A549 (cell line): ENCODE results near the gene DPP7. TPM values are rescaled to one million over a fixed set of nuclear protein-coding genes. Genes with fewer than 3 reads are reported as not detected.
"Not testable (repeated sequence)": the region's sequence is repeated elsewhere in the genome, so short reads cannot be mapped to it uniquely, and the experiment has no call there.

ENCODE experiments used
- ATAC-seq, 2 experiments: fragments of 200-7000 bp in 1 of 2; fragments of >200 bp in 1 of 2; cut with Nextera tagmentation in 1 of 2; cut with Tn5 transposase in 1 of 2; 3 replicates each; pipeline versions ENCODE4 v1.8.0 to v1.9.1; 2018 to 2020; ENCODE audit warnings: mild to moderate bottlenecking in 1 of 2, moderate library complexity in 1 of 2
- CTCF ChIA-PET: fragments of 300-600 bp; sonication (Branson Sonifier 250); formaldehyde crosslinking; extraction: SDS; loops from one replicate; lab custom pipeline; 2021; ENCODE audit warnings: antibody characterized with exemption, inconsistent platforms; lab: Yijun Ruan, JAX
- POLR2A ChIA-PET: fragments of 350-600 bp; formaldehyde crosslinking; extraction: SDS; loops from one replicate; lab custom pipeline; 2021; ENCODE audit warnings: antibody characterized with exemption, inconsistent platforms; lab: Yijun Ruan, JAX
- DNase-seq, 2 experiments: peaks; one replicate each; pipeline versions ENCODE4 v3.0.0 to v3.0.0-alpha.2; 2011 to 2016; ENCODE audit warnings: low read depth in 1 of 2, low spot score in 1 of 2
- FAIRE-seq: peaks from 2 replicates; lab custom pipeline; 2011; peaks lifted over from hg19 to GRCh38; lab: Jason Lieb, UNC
- H3K27ac ChIP-seq, 2 experiments: fragments of >200 bp; sonication (Bioruptor Twin); formaldehyde crosslinking; 3 replicates each; pipeline ENCODE4 v1.5.1; 2016 to 2017
- H3K4me1 ChIP-seq: fragments of >200 bp; sonication (Bioruptor Twin); formaldehyde crosslinking; 3 replicates; pipeline ENCODE4 v1.6.1; 2016
- H3K4me2 ChIP-seq: fragments of >200 bp; sonication (Bioruptor Twin); formaldehyde crosslinking; 3 replicates; pipeline ENCODE4 v1.6.1; 2016
- H3K4me3 ChIP-seq: fragments of >200 bp; sonication (Bioruptor Twin); formaldehyde crosslinking; 3 replicates; pipeline ENCODE4 v1.5.1; 2016
- H3K9me3 ChIP-seq: fragments of >200 bp; sonication (Bioruptor Twin); formaldehyde crosslinking; 3 replicates; pipeline ENCODE4 v1.6.1; 2016
- CHD4 ChIP-seq: fragments of 200-600 bp; sonication (generic); IDR thresholded peaks from 2 replicates; pipeline ENCODE4 v1.6.1; 2016; ENCODE audit warnings: antibody characterized with exemption, mild to moderate bottlenecking, borderline replicate concordance
- EHMT2 ChIP-seq: fragments of 200-600 bp; sonication (generic); IDR thresholded peaks from 2 replicates; pipeline ENCODE4 v1.6.1; 2016; ENCODE audit warnings: antibody characterized with exemption, low read depth, mild to moderate bottlenecking, moderate library complexity
- KDM1A ChIP-seq: fragments of 200-600 bp; sonication (generic); IDR thresholded peaks from 2 replicates; pipeline ENCODE4 v1.6.1; 2016; ENCODE audit warnings: low read depth, mild to moderate bottlenecking
- RCOR1 ChIP-seq: fragments of 150-350 bp; IDR thresholded peaks from 2 replicates; pipeline ENCODE4 v1.6.1; 2014; ENCODE audit warnings: antibody characterized with exemption, low read length, low read depth
- SREBF2 ChIP-seq: fragments of 450-650 bp; IDR thresholded peaks from 2 replicates; pipeline ENCODE4 v1.6.1; 2014; ENCODE audit warnings: mild to moderate bottlenecking, moderate library complexity
- WGBS: methylation state at CpG from one replicate; pipeline ENCODE4 v1.1.6; 2017; ENCODE audit errors: missing lambda C conversion rate; 5-methylcytosine and 5-hydroxymethylcytosine counted together
- polyA plus RNA-seq, 4 experiments: library from polyadenylated mRNA; depleted of rRNA in 3 of 4; stranded (reverse); fragments of >200 nt; fragmentation: RNase III in 1 of 4; extraction: RNeasy Plus Mini Kit Qiagen cat#74134 plus additional on column Dnase treatment in 1 of 4; gene quantifications; 2 replicates in 3 of 4; 3 replicates in 1 of 4; pipeline ENCODE4 v1.2.3, GENCODE V29; 2011 to 2017
- small RNA-seq, 6 experiments: library from RNA; depleted of rRNA; stranded (forward); fragments of <200 nt; gene quantifications; one replicate each; pipeline ENCODE3, GENCODE V24; 2012

The DPP7 gene
- polyA plus RNA-seq, 2 of the 4 experiments (the other 2 are of a cell fraction): 27.6 to 71.8 TPM

- POLR2A ChIA-PET, ATAC-seq: not testable (repeated sequence)
These were observed 51.7 kb downstream of the DPP7 start for GRCh38 chr9:137062798-137063197.

GRCh38 chr9:137062384-137062783 is 52.1 kb downstream of the DPP7 start:
- TF ChIP-seq RCOR1: no peak
- TF ChIP-seq EHMT2: no peak
- TF ChIP-seq CHD4: no peak
- TF ChIP-seq SREBF2: no peak
- TF ChIP-seq KDM1A: no peak
- H3K4me3 ChIP-seq: no peak overlapping the region
- DNase-seq (no peak), ATAC-seq (no peak), FAIRE-seq (no peak)
- no peaks in the 10 kb centered on the region for H3K9me3 ChIP-seq
- POLR2A ChIA-PET: no interaction called here
- no peak overlapping the region for H3K27ac ChIP-seq
- WGBS: 83% methylated on average over 15 of the region's 15 CpGs
- H3K4me1 ChIP-seq: peaks cover 13% of the 10 kb centered on the region
- CTCF ChIA-PET: interaction anchor here (1.7 to 19.2 kb wide), 5 partner anchors 9 to 66 kb away, joined by 3 to 656 read pairs (median 207); partner anchors contain the start of genes ABCA2, ENTPD2, FUT7 and MAN1B1
- H3K4me2 ChIP-seq: no peak overlapping the region

More at GRCh38 chr9:137062798-137063197, 51.7 kb downstream of the DPP7 start:
- H3K4me1 ChIP-seq, H3K9me3 ChIP-seq, H3K27ac ChIP-seq, H3K4me2 ChIP-seq, DNase-seq, H3K4me3 ChIP-seq, FAIRE-seq: not testable (repeated sequence)
- CTCF ChIA-PET: interaction anchor here (1.7 to 19.2 kb wide), 6 partner anchors 9 to 66 kb away, joined by 3 to 656 read pairs (median 207); partner anchors contain the start of genes ABCA2, ENTPD2, FUT7 and MAN1B1
- 82% methylated on average over 4 of the region's 9 CpGs for whole genome bisulfite sequencing

Small RNAs within 50 kb of the gene (small RNA-seq; reads per million reads assigned to genes)
- gene RF00153: 0 reads per million in 6 experiments

Other genes with a start within 250 kb of the DPP7 start
Only the 30 nearest of the 33 such genes appear.
- 37.3 and 37.5 TPM in 2 replicates for gene FBXW5, start 170.0 kb downstream of the DPP7 start, polyA plus RNA-seq (2011; rRNA removed)
- gene FBXW5, start 170.0 kb downstream of the DPP7 start, polyA plus RNA-seq (2017; fragmentation: RNase III; extraction: RNeasy Plus Mini Kit Qiagen cat#74134 plus additional on column Dnase treatment): 59.3 to 61.4 TPM (median 59.5 TPM) in 3 replicates
- 0.41 and 0.45 TPM in 2 replicates for gene C8G, start 169.5 kb downstream of the DPP7 start, polyA plus RNA-seq (2011; rRNA removed)
- 1.1 to 1.3 TPM (median 1.1 TPM) in 3 replicates for gene C8G, start 169.5 kb downstream of the DPP7 start, polyA plus RNA-seq (2017; fragmentation: RNase III; extraction: RNeasy Plus Mini Kit Qiagen cat#74134 plus additional on column Dnase treatment)
- 0.74 and 1.8 TPM in 2 replicates for gene LCN12, start 162.5 kb downstream of the DPP7 start, polyA plus RNA-seq (2011; rRNA removed)
- 2.8 to 3.6 TPM (median 3.0 TPM) in 3 replicates for gene LCN12, start 162.5 kb downstream of the DPP7 start, polyA plus RNA-seq (2017; fragmentation: RNase III; extraction: RNeasy Plus Mini Kit Qiagen cat#74134 plus additional on column Dnase treatment)
- 0.31 and 0.33 TPM in 2 replicates for gene PTGDS, start 137.2 kb downstream of the DPP7 start, polyA plus RNA-seq (2011; rRNA removed)
- gene PTGDS, start 137.2 kb downstream of the DPP7 start, polyA plus RNA-seq (2017; fragmentation: RNase III; extraction: RNeasy Plus Mini Kit Qiagen cat#74134 plus additional on column Dnase treatment): 0.18 to 0.34 TPM (median 0.26 TPM) in 3 replicates
- gene LCNL1, start 131.7 kb downstream of the DPP7 start, polyA plus RNA-seq (2011; rRNA removed): 0.04 and 0.19 TPM in 2 replicates
- 0.05 to 0.08 TPM (median 0.08 TPM) in 3 replicates for gene LCNL1, start 131.7 kb downstream of the DPP7 start, polyA plus RNA-seq (2017; fragmentation: RNase III; extraction: RNeasy Plus Mini Kit Qiagen cat#74134 plus additional on column Dnase treatment)
- 12.6 and 15.6 TPM in 2 replicates for gene PAXX, start 122.3 kb downstream of the DPP7 start, polyA plus RNA-seq (2011; rRNA removed)
- 50.7 to 57.0 TPM (median 53.2 TPM) in 3 replicates for gene PAXX, start 122.3 kb downstream of the DPP7 start, polyA plus RNA-seq (2017; fragmentation: RNase III; extraction: RNeasy Plus Mini Kit Qiagen cat#74134 plus additional on column Dnase treatment)
- 0.33 and 0.61 TPM in 2 replicates for gene CLIC3, start 118.2 kb downstream of the DPP7 start, polyA plus RNA-seq (2011; rRNA removed)
- gene CLIC3, start 118.2 kb downstream of the DPP7 start, polyA plus RNA-seq (2017; fragmentation: RNase III; extraction: RNeasy Plus Mini Kit Qiagen cat#74134 plus additional on column Dnase treatment): 5.1 to 6.6 TPM (median 6.4 TPM) in 3 replicates
- gene ABCA2, start 86.5 kb downstream of the DPP7 start, polyA plus RNA-seq (2011; rRNA removed): 8.3 and 10.1 TPM in 2 replicates
- gene ABCA2, start 86.5 kb downstream of the DPP7 start, polyA plus RNA-seq (2017; fragmentation: RNase III; extraction: RNeasy Plus Mini Kit Qiagen cat#74134 plus additional on column Dnase treatment): 23.0 to 25.6 TPM (median 24.7 TPM) in 3 replicates
- not detected in 2 replicates for gene FUT7, start 82.6 kb downstream of the DPP7 start, polyA plus RNA-seq (2011; rRNA removed)
- gene FUT7, start 82.6 kb downstream of the DPP7 start, polyA plus RNA-seq (2017; fragmentation: RNase III; extraction: RNeasy Plus Mini Kit Qiagen cat#74134 plus additional on column Dnase treatment): 0.07 TPM in 1 of 3 replicates, not detected in the others
- gene NPDC1, start 68.6 kb downstream of the DPP7 start, polyA plus RNA-seq (2011; rRNA removed): 12.7 and 13.0 TPM in 2 replicates
- gene NPDC1, start 68.6 kb downstream of the DPP7 start, polyA plus RNA-seq (2017; fragmentation: RNase III; extraction: RNeasy Plus Mini Kit Qiagen cat#74134 plus additional on column Dnase treatment): 33.2 to 40.6 TPM (median 40.2 TPM) in 3 replicates
- 0.75 and 2.3 TPM in 2 replicates for gene ENTPD2, start 60.7 kb downstream of the DPP7 start, polyA plus RNA-seq (2011; rRNA removed)
- gene ENTPD2, start 60.7 kb downstream of the DPP7 start, polyA plus RNA-seq (2017; fragmentation: RNase III; extraction: RNeasy Plus Mini Kit Qiagen cat#74134 plus additional on column Dnase treatment): 0.71 to 1.2 TPM (median 1.1 TPM) in 3 replicates
- gene SAPCD2, start 44.2 kb downstream of the DPP7 start, polyA plus RNA-seq (2011; rRNA removed): 6.5 and 6.9 TPM in 2 replicates
- 13.1 to 16.4 TPM (median 14.6 TPM) in 3 replicates for gene SAPCD2, start 44.2 kb downstream of the DPP7 start, polyA plus RNA-seq (2017; fragmentation: RNase III; extraction: RNeasy Plus Mini Kit Qiagen cat#74134 plus additional on column Dnase treatment)
- gene UAP1L1, start 37.2 kb downstream of the DPP7 start, polyA plus RNA-seq (2011; rRNA removed): 1.2 and 1.9 TPM in 2 replicates
- gene UAP1L1, start 37.2 kb downstream of the DPP7 start, polyA plus RNA-seq (2017; fragmentation: RNase III; extraction: RNeasy Plus Mini Kit Qiagen cat#74134 plus additional on column Dnase treatment): 4.8 to 7.8 TPM (median 6.0 TPM) in 3 replicates
- 31.7 and 47.8 TPM in 2 replicates for gene MAN1B1, start 27.7 kb downstream of the DPP7 start, polyA plus RNA-seq (2011; rRNA removed)
- gene MAN1B1, start 27.7 kb downstream of the DPP7 start, polyA plus RNA-seq (2017; fragmentation: RNase III; extraction: RNeasy Plus Mini Kit Qiagen cat#74134 plus additional on column Dnase treatment): 45.1 to 48.6 TPM (median 47.0 TPM) in 3 replicates
- gene GRIN1, start 24.4 kb upstream of the DPP7 start, polyA plus RNA-seq (2011; rRNA removed): 0.11 and 0.13 TPM in 2 replicates
- gene GRIN1, start 24.4 kb upstream of the DPP7 start, polyA plus RNA-seq (2017; fragmentation: RNase III; extraction: RNeasy Plus Mini Kit Qiagen cat#74134 plus additional on column Dnase treatment): 0.30 to 0.51 TPM (median 0.45 TPM) in 3 replicates
- 0.08 and 0.09 TPM in 2 replicates for gene LRRC26, start 55.3 kb upstream of the DPP7 start, polyA plus RNA-seq (2011; rRNA removed)
- 0.80 to 1.2 TPM (median 1.0 TPM) in 3 replicates for gene LRRC26, start 55.3 kb upstream of the DPP7 start, polyA plus RNA-seq (2017; fragmentation: RNase III; extraction: RNeasy Plus Mini Kit Qiagen cat#74134 plus additional on column Dnase treatment)
- not detected in 2 replicates for gene TMEM210, start 57.3 kb upstream of the DPP7 start, polyA plus RNA-seq (2011; rRNA removed)
- not detected in 3 replicates for gene TMEM210, start 57.3 kb upstream of the DPP7 start, polyA plus RNA-seq (2017; fragmentation: RNase III; extraction: RNeasy Plus Mini Kit Qiagen cat#74134 plus additional on column Dnase treatment)
- 17.5 and 22.3 TPM in 2 replicates for gene ANAPC2, start 73.8 kb upstream of the DPP7 start, polyA plus RNA-seq (2011; rRNA removed)
- 35.4 to 40.7 TPM (median 39.9 TPM) in 3 replicates for gene ANAPC2, start 73.8 kb upstream of the DPP7 start, polyA plus RNA-seq (2017; fragmentation: RNase III; extraction: RNeasy Plus Mini Kit Qiagen cat#74134 plus additional on column Dnase treatment)
- gene SSNA1, start 73.9 kb upstream of the DPP7 start, polyA plus RNA-seq (2011; rRNA removed): 52.6 and 54.1 TPM in 2 replicates
- gene SSNA1, start 73.9 kb upstream of the DPP7 start, polyA plus RNA-seq (2017; fragmentation: RNase III; extraction: RNeasy Plus Mini Kit Qiagen cat#74134 plus additional on column Dnase treatment): 89.2 to 102 TPM (median 102 TPM) in 3 replicates
- gene TPRN, start 86.0 kb upstream of the DPP7 start, polyA plus RNA-seq (2011; rRNA removed): 2.1 and 2.4 TPM in 2 replicates
- gene TPRN, start 86.0 kb upstream of the DPP7 start, polyA plus RNA-seq (2017; fragmentation: RNase III; extraction: RNeasy Plus Mini Kit Qiagen cat#74134 plus additional on column Dnase treatment): 5.3 to 6.5 TPM (median 6.3 TPM) in 3 replicates
- gene TMEM203, start 90.9 kb upstream of the DPP7 start, polyA plus RNA-seq (2011; rRNA removed): 47.3 and 51.8 TPM in 2 replicates
- gene TMEM203, start 90.9 kb upstream of the DPP7 start, polyA plus RNA-seq (2017; fragmentation: RNase III; extraction: RNeasy Plus Mini Kit Qiagen cat#74134 plus additional on column Dnase treatment): 29.2 to 31.0 TPM (median 31.0 TPM) in 3 replicates
- 5.6 and 6.4 TPM in 2 replicates for gene NDOR1, start 91.0 kb upstream of the DPP7 start, polyA plus RNA-seq (2011; rRNA removed)
- gene NDOR1, start 91.0 kb upstream of the DPP7 start, polyA plus RNA-seq (2017; fragmentation: RNase III; extraction: RNeasy Plus Mini Kit Qiagen cat#74134 plus additional on column Dnase treatment): 17.9 to 19.5 TPM (median 17.9 TPM) in 3 replicates
- 0.06 and 0.29 TPM in 2 replicates for gene RNF208, start 107.5 kb upstream of the DPP7 start, polyA plus RNA-seq (2011; rRNA removed)
- 1.0 to 1.7 TPM (median 1.7 TPM) in 3 replicates for gene RNF208, start 107.5 kb upstream of the DPP7 start, polyA plus RNA-seq (2017; fragmentation: RNase III; extraction: RNeasy Plus Mini Kit Qiagen cat#74134 plus additional on column Dnase treatment)
- gene CYSRT1, start 110.4 kb upstream of the DPP7 start, polyA plus RNA-seq (2011; rRNA removed): 0.30 and 0.32 TPM in 2 replicates
- 0.81 to 1.0 TPM (median 0.87 TPM) in 3 replicates for gene CYSRT1, start 110.4 kb upstream of the DPP7 start, polyA plus RNA-seq (2017; fragmentation: RNase III; extraction: RNeasy Plus Mini Kit Qiagen cat#74134 plus additional on column Dnase treatment)
- not detected in 2 replicates for gene RNF224, start 112.8 kb upstream of the DPP7 start, polyA plus RNA-seq (2011; rRNA removed)
- gene RNF224, start 112.8 kb upstream of the DPP7 start, polyA plus RNA-seq (2017; fragmentation: RNase III; extraction: RNeasy Plus Mini Kit Qiagen cat#74134 plus additional on column Dnase treatment): 0.04 to 0.07 TPM (median 0.07 TPM) in 3 replicates
- gene SLC34A3, start 116.2 kb upstream of the DPP7 start, polyA plus RNA-seq (2011; rRNA removed): not detected in 2 replicates
- 0.04 to 0.05 TPM (median 0.05 TPM) in 3 replicates for gene SLC34A3, start 116.2 kb upstream of the DPP7 start, polyA plus RNA-seq (2017; fragmentation: RNase III; extraction: RNeasy Plus Mini Kit Qiagen cat#74134 plus additional on column Dnase treatment)
- 256 and 268 TPM in 2 replicates for gene TUBB4B, start 126.6 kb upstream of the DPP7 start, polyA plus RNA-seq (2011; rRNA removed)
- gene TUBB4B, start 126.6 kb upstream of the DPP7 start, polyA plus RNA-seq (2017; fragmentation: RNase III; extraction: RNeasy Plus Mini Kit Qiagen cat#74134 plus additional on column Dnase treatment): 646 to 795 TPM (median 671 TPM) in 3 replicates
- not detected in 2 replicates for gene STPG3, start 136.6 kb upstream of the DPP7 start, polyA plus RNA-seq (2011; rRNA removed)
- gene STPG3, start 136.6 kb upstream of the DPP7 start, polyA plus RNA-seq (2017; fragmentation: RNase III; extraction: RNeasy Plus Mini Kit Qiagen cat#74134 plus additional on column Dnase treatment): not detected in 3 replicates
- gene NELFB, start 140.6 kb upstream of the DPP7 start, polyA plus RNA-seq (2011; rRNA removed): 31.8 and 33.8 TPM in 2 replicates
- 44.4 to 46.3 TPM (median 45.3 TPM) in 3 replicates for gene NELFB, start 140.6 kb upstream of the DPP7 start, polyA plus RNA-seq (2017; fragmentation: RNase III; extraction: RNeasy Plus Mini Kit Qiagen cat#74134 plus additional on column Dnase treatment)
- gene TOR4A, start 163.0 kb upstream of the DPP7 start, polyA plus RNA-seq (2011; rRNA removed): 8.7 and 9.8 TPM in 2 replicates
- 15.6 to 18.6 TPM (median 17.5 TPM) in 3 replicates for gene TOR4A, start 163.0 kb upstream of the DPP7 start, polyA plus RNA-seq (2017; fragmentation: RNase III; extraction: RNeasy Plus Mini Kit Qiagen cat#74134 plus additional on column Dnase treatment)